Chondrocyte (in vitro differentiated cells): ENCODE data around the gene FYCO1. TPM values are rescaled to one million over a fixed set of nuclear protein-coding genes. Genes with fewer than 3 reads are reported as not detected.
"Not testable (repeated sequence)": the region's sequence is repeated elsewhere in the genome, so short reads cannot be mapped to it uniquely, and the experiment has no call there.

ENCODE experiments used
- DNase-seq: peaks from one replicate; pipeline ENCODE4 v3.0.0; 2021; ENCODE audit warnings: mixed read lengths, low spot score
- H3K27ac Mint-ChIP-seq: one replicate; pipeline ENCODE4 v1.8.0; 2021; ENCODE audit warnings: mild to moderate bottlenecking, moderate library complexity, mixed read lengths; ENCODE audit not compliant: unreplicated experiment
- H3K27me3 Mint-ChIP-seq: 2 replicates; pipeline ENCODE4 v1.8.0; 2021; ENCODE audit warnings: low read depth, mixed read lengths
- H3K36me3 Mint-ChIP-seq: 2 replicates; pipeline ENCODE4 v1.8.0; 2021; ENCODE audit warnings: low read depth, mixed read lengths
- H3K4me1 Mint-ChIP-seq: 2 replicates; pipeline ENCODE4 v1.8.0; 2021; ENCODE audit warnings: low read depth, mild to moderate bottlenecking, mixed read lengths
- H3K4me3 Mint-ChIP-seq: one replicate; pipeline ENCODE4 v1.8.0; 2021; ENCODE audit warnings: mild to moderate bottlenecking, moderate library complexity, mixed read lengths; ENCODE audit not compliant: unreplicated experiment
- H3K9me3 Mint-ChIP-seq: 2 replicates; pipeline ENCODE4 v1.8.0; 2021; ENCODE audit warnings: low read depth, mixed read lengths
- long read RNA-seq: library from polyadenylated mRNA; stranded (forward); transcript quantifications from one replicate; pipeline ENCODE4 v2.0.0, GENCODE V29; 2021
- total RNA-seq: library from RNA; stranded (reverse); gene quantifications from 3 replicates; pipeline ENCODE4 v1.2.1, GENCODE V29; 2021
- TF ChIP-seq, protein P1 (sequence below): fragments of 200-600 bp; sonication (generic); IDR thresholded peaks from 2 replicates; pipeline ENCODE4 v1.5.0; 2021; ENCODE audit warnings: antibody characterized with exemption, mild to moderate bottlenecking, moderate library complexity

The FYCO1 gene
- 28.1 to 32.3 TPM (median 31.6 TPM) in 3 replicates for total RNA-seq
- long read RNA-seq, full-length matches to known transcripts: 4 of 16 reads
- long read RNA-seq, partial matches to known transcripts: 3 of 16 reads
- long read RNA-seq, other reads (novel, unspliced or antisense): 9 of 16 reads

DNA sequence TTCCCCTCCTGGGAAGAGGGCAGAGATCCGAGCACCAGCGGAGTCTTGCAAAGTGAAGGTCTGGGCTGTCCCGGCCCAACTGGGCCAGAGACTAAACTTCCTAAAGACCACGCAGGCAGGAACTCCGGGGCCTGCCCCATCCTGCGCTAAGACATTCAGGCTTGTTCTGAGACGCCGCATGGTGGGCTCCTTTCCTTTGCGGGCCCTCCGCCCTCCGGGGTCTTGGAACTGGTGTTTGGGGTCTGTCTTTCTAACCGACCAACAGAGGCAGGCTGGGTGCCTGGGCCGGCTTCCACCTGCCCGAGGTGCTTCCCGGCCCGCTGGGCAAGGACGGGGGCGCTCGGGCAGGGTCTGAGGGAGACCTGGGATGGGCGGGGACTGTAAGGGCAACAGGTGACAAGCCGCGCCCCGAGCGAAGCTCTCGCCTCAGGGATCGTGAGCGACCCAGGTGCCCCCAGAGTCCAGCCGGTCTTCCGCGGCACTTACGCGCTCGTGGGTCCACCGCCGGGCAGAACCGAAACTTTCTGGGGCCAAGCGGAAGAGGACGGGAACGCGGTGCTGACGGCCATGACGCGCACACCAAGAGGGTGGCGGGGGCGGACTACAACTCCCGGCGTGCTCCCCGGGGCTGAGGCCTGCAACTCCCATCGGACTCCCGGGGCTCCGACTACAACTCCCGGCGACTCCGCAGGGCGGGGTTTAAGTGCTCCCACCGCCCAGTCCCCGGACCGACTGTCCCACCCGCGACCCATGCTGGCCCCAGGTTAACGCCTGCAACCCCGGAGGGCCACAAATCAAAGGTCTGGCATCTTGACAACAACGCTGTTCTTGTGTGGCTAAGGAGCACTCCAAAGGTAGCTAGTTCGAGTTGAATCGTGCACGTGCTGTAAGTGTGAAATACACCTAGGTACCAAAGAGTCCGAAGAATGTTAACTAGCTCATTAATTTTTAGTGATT lies at the start of gene FYCO1:
Gene FYCO1 (minus strand): TSS at position 589 of the 957 bp plus-strand sequence. CDS start 10,914 bp downstream, outside the sequence.
- no peaks in the 10 kb centered on the region for H3K9me3 Mint-ChIP-seq
- H3K4me1 Mint-ChIP-seq: peaks cover 17% of the 10 kb centered on the region
- peaks cover 10% of the 10 kb centered on the region for H3K27me3 Mint-ChIP-seq
- H3K4me3 Mint-ChIP-seq: peak within 1 kb of the TSS; percentile 81
- DNase-seq: peak; percentile 99
- TF ChIP-seq, protein P1, sequence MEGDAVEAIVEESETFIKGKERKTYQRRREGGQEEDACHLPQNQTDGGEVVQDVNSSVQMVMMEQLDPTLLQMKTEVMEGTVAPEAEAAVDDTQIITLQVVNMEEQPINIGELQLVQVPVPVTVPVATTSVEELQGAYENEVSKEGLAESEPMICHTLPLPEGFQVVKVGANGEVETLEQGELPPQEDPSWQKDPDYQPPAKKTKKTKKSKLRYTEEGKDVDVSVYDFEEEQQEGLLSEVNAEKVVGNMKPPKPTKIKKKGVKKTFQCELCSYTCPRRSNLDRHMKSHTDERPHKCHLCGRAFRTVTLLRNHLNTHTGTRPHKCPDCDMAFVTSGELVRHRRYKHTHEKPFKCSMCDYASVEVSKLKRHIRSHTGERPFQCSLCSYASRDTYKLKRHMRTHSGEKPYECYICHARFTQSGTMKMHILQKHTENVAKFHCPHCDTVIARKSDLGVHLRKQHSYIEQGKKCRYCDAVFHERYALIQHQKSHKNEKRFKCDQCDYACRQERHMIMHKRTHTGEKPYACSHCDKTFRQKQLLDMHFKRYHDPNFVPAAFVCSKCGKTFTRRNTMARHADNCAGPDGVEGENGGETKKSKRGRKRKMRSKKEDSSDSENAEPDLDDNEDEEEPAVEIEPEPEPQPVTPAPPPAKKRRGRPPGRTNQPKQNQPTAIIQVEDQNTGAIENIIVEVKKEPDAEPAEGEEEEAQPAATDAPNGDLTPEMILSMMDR: peak; percentile 5
- peak within 1 kb of the TSS; percentile 49 for H3K27ac Mint-ChIP-seq
- no peaks in the 10 kb centered on the region for H3K36me3 Mint-ChIP-seq

DNA sequence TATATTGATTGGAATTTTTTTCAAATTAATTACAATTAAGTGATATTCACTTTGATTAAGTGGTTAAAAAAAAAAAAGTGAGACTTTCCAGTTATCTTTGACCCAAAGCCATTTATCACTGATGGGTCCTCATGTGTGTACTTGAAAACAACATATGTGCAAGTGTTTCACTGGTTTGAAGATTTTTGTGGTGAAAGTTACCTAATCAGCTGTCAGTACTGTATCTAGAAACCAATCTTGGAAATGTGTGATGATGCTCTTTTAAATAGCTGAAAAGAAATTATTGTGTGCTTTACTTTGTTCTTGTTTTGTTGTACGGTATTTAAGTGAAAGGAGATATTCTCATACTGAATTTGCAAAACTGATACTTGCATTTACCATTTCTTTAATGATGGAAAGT lies 43.3 kb upstream of the FYCO1 start:
- peaks cover 4% of the 10 kb centered on the region for H3K9me3 Mint-ChIP-seq
- TF ChIP-seq, protein P1: no peak
- H3K4me1 Mint-ChIP-seq: no peaks in the 10 kb centered on the region
- DNase-seq: no peak
- H3K36me3 Mint-ChIP-seq: no peaks in the 10 kb centered on the region
- peaks cover 27% of the 10 kb centered on the region for H3K27me3 Mint-ChIP-seq
- H3K27ac Mint-ChIP-seq: no peak overlapping the region
- no peak overlapping the region for H3K4me3 Mint-ChIP-seq

DNA sequence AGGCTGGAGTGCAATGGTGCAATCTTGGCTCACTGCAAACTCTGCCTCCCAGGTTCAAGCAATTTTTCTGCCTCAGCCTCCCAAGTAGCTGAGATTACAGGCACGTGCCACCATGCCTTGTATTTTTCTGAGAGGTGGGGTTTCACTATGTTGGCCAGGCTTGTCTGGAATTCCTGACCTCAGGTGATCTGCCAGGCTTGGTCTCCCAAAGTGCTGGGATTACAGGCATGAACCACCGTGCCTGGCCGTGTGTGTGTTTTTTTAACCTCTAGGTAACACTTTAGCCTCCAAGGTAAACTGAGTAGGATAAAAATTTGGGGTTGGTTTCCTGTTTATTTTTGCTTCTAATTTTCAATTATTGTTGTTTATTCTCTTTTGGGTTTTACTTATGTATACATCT lies 42.4 kb upstream of the FYCO1 start:
- not testable (repeated sequence) for H3K27ac Mint-ChIP-seq, H3K9me3 Mint-ChIP-seq, H3K4me3 Mint-ChIP-seq, H3K36me3 Mint-ChIP-seq, H3K4me1 Mint-ChIP-seq, DNase-seq
- peaks cover 32% of the 10 kb centered on the region for H3K27me3 Mint-ChIP-seq

DNA sequence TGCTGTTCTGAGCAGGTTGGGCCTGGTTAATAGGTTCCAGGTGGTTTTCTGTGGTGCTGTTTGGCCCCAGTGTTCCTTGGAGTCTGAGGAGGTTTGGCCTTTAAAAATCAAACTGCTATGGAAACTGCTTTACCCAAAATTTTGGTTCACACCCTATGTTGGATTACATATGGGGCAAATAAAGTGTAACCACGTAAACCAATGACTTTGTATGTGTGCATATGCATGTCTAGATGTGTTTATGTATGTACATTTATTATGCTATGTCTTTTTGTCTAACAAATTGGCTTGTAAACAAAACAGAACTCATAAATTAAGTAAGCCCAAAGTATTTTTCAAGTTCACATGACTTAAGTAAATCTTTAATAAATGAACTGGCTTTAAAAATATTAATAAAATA lies 40.6 kb upstream of the FYCO1 start:
- Mint-ChIP-seq H3K27ac (no peak overlapping the region), H3K36me3 (no peaks in the 10 kb centered on the region), H3K9me3 (no peaks in the 10 kb centered on the region), H3K4me3 (no peak overlapping the region), H3K27me3 (peaks cover 23% of the 10 kb centered on the region), H3K4me1 (no peaks in the 10 kb centered on the region)
- no peak for DNase-seq
- TF ChIP-seq, protein P1: no peak

DNA sequence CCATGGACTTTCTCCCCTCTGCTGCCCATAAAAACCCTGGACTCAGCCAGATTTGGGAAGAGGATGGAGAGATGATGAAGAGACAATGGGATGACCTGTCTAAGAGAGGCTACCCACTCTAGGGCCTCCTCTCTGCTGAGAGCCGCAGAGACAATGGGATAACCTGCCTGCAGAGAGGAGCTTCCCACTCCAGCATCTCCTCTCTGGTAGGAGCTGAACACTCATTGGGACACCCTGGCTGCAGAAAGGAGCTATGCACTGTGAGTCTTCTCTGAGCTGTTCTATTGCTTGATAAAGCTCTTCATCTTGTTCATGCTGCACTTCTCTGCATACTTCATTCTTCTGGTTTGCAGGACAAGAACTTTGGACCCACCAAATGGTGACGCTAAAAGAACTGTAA lies 36.1 kb upstream of the FYCO1 start:
- no peaks in the 10 kb centered on the region for H3K36me3 Mint-ChIP-seq
- H3K9me3 Mint-ChIP-seq: peaks cover 5% of the 10 kb centered on the region
- no peak overlapping the region for H3K4me3 Mint-ChIP-seq
- no peak overlapping the region for H3K27ac Mint-ChIP-seq
- H3K27me3 Mint-ChIP-seq: peaks cover 15% of the 10 kb centered on the region
- H3K4me1 Mint-ChIP-seq: no peaks in the 10 kb centered on the region
- TF ChIP-seq, protein P1: no peak
- no peak for DNase-seq
